Heart left ventricle (tissue), 13 donors: ENCODE measurements around the gene MGMT.

ENCODE experiments used
- POLR2A ChIP-seq, 2 donors: fragments of 450-650 bp; IDR thresholded peaks; one replicate each; pipeline ENCODE4 v1.6.1; 2017; ENCODE audit warnings: antibody characterized with exemption in 2 of 2, mild to moderate bottlenecking in 2 of 2, moderate library complexity in 2 of 2
- TF ChIP-seq, protein P1 (sequence below), 12 donors: fragments of 200-600 bp; sonication (generic) in 4 of 12; IDR thresholded peaks; one replicate each; pipeline versions ENCODE4 v1.5.0 to v1.8.0; 2018 to 2022; ENCODE audit warnings: antibody characterized with exemption in 12 of 12, mild to moderate bottlenecking in 5 of 12
- donor health status: ischemic (EF 13 %, LVEDD 7.1; RV severe dilation, severe dysfunction).
- donor health status: DM: no; HTN: yes; CAD: no.
- donor health status: DM: no; HTN: no; CAD: no.
- donor health status: ischemic (EF 25% LVEDD 6.9; RV normal size, moderate dysfunction).
- donor health status: ischemic (EF 25% LVEDD 5.7; RV mildly dilated, moderate dysfunction).
- donor health status: ischemic (EF 35%, LVEDD 5.7; RV mildly dilated, moderate dysfunction).
- donor health status: nonischemic (EF 11% LVEDD 7.7; RV severe dilation, severe dysfunction).
- donor health status: DM: yes; HTN: yes; CAD: no.
- donor health status: PGD.
- donor health status: ischemic (EF 29% LVEDD 5.4; RV normal size, mild dysfunction).
- donor health status: nonischemic (EF 23%, LVEDD 6.1; RV moderate dilation, normal function).

GRCh38 chr10:129448539-129448938 lies 18.5 kb upstream of the MGMT start:
- TF ChIP-seq, protein P1, sequence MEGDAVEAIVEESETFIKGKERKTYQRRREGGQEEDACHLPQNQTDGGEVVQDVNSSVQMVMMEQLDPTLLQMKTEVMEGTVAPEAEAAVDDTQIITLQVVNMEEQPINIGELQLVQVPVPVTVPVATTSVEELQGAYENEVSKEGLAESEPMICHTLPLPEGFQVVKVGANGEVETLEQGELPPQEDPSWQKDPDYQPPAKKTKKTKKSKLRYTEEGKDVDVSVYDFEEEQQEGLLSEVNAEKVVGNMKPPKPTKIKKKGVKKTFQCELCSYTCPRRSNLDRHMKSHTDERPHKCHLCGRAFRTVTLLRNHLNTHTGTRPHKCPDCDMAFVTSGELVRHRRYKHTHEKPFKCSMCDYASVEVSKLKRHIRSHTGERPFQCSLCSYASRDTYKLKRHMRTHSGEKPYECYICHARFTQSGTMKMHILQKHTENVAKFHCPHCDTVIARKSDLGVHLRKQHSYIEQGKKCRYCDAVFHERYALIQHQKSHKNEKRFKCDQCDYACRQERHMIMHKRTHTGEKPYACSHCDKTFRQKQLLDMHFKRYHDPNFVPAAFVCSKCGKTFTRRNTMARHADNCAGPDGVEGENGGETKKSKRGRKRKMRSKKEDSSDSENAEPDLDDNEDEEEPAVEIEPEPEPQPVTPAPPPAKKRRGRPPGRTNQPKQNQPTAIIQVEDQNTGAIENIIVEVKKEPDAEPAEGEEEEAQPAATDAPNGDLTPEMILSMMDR (IDR thresholded peaks at IDR 0.05) = no peak
- no peak for TF ChIP-seq POLR2A (IDR thresholded peaks at IDR 0.05)
